ENCODE measurements around the gene MYO1B.
"Not testable (repeated sequence)": the region's sequence is repeated elsewhere in the genome, so short reads cannot be mapped to it uniquely, and the experiment has no call there.

Gene MYO1B

GRCh38 chr2:191453761-191454160 lies 208.6 kb downstream of the MYO1B start:
- DNase-seq (ENCODE audit: low read depth in 2 of 2) = no peak

- DNase-seq (ENCODE audit: low read depth in 2 of 2) = not testable (repeated sequence)
These were observed 211.3 kb downstream of the MYO1B start for GRCh38 chr2:191456506-191456905.

- no peak for DNase-seq (ENCODE audit: low read depth in 2 of 2)
These were observed 214.0 kb downstream of the MYO1B start for GRCh38 chr2:191459158-191459557.

- DNase-seq (ENCODE audit: low read depth in 2 of 2) = no peak
These were observed 217.2 kb downstream of the MYO1B start for GRCh38 chr2:191462370-191462769.

GRCh38 chr2:191463790-191464189 lies 218.6 kb downstream of the MYO1B start:
- DNase-seq (ENCODE audit: low read depth in 2 of 2) = no peak

- no peak for DNase-seq (ENCODE audit: low read depth in 2 of 2)
These were observed 220.7 kb downstream of the MYO1B start for GRCh38 chr2:191465766-191466420.

GRCh38 chr2:191467113-191467512 lies 221.9 kb downstream of the MYO1B start:
- DNase-seq (ENCODE audit: low read depth in 2 of 2) = no peak

- DNase-seq (ENCODE audit: low read depth in 2 of 2) = no peak
These were observed 225.1 kb downstream of the MYO1B start for GRCh38 chr2:191470306-191470705.

GRCh38 chr2:191474464-191474863 lies 229.3 kb downstream of the MYO1B start:
- DNase-seq (ENCODE audit: low read depth in 2 of 2) = no peak

Measured in stimulated activated CD8-positive, alpha-beta memory T cell treated with anti-CD3 and anti-CD28 coated beads, Interleukin-7, amount 100 ng/mL, for 1 hour (primary cell).